ENCODE results near the gene AXIN1. TPM values are rescaled to one million over a fixed set of nuclear protein-coding genes. Genes with fewer than 3 reads are reported as not detected.
"Not testable (repeated sequence)": the region's sequence is repeated elsewhere in the genome, so short reads cannot be mapped to it uniquely, and the experiment has no call there.

AXIN1 gene
- polyA plus RNA-seq, 4 donors: 24.5 to 33.6 (median 27.6) TPM

DNA sequence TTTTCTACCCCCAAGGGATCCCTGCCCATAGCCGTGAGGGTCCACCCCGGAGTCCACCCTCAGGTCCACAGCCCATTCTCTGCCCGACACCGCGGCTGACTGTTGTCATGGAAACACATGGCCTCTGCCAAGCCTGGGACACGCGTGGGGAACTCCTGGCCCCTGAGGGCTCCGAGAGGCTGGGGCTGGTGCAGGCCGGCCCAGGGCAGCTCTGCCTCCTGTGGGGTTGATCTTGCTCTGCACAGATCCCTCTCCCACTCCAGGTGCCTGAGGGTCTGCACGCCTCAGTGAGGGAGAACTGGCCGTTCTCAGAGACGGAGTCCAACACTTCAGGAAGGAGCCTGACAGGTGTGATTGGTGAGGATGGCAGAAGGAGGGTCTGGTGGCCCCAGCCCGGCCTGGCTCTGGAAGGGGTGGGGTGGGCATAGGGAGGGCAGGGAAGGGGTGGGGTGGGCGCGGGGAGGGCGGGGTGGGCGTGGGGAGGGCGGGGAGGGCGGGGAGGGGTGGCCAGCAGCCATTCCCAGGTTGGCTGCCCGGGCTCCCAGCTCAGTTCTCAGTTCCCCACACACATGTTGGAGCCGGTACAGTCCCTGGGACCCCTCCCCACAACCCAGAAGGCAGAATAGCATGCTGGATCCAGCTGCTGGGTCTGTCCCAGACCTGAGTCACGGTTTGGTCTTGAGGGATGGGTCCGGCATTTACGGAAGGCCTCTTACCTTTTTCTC is 11.4 kb upstream of the AXIN1 start:
- WGBS, 3 donors: 19 to 38% (median 33%) methylated on average over 18 to 23 of the region's 24 CpGs
- FAIRE-seq: no peak
- H3K27ac ChIP-seq (ENCODE audit: low read depth in 1 of 3, low read length in 2 of 3): no peak overlapping the region
- H3K9me3 ChIP-seq (ENCODE audit: control insufficient read depth in 2 of 2, insufficient read depth in 1 of 2, low read depth in 1 of 2, low read length in 1 of 2): no peaks in the 10 kb centered on the region
- peaks cover 0 to 10% (median 0%) of the 10 kb centered on the region in 3 donors for H3K27me3 ChIP-seq (ENCODE audit: control insufficient read depth in 3 of 3, insufficient read depth in 3 of 3, low read length in 3 of 3)
- no peak overlapping the region for H3K4me3 ChIP-seq (ENCODE audit: low read depth in 1 of 3, low read length in 3 of 3)
- H3K4me1 ChIP-seq (ENCODE audit: control insufficient read depth in 3 of 3, insufficient read depth in 2 of 3, low read depth in 1 of 3, low read length in 2 of 3): peaks cover 0 to 5% (median 0%) of the 10 kb centered on the region in 3 donors
- DNase-seq: no peak
- H3K36me3 ChIP-seq (ENCODE audit: control insufficient read depth in 3 of 3, insufficient read depth in 2 of 3, low read depth in 1 of 3, low read length in 3 of 3): peaks cover 4 to 33% (median 6%) of the 10 kb centered on the region in 3 donors

DNA sequence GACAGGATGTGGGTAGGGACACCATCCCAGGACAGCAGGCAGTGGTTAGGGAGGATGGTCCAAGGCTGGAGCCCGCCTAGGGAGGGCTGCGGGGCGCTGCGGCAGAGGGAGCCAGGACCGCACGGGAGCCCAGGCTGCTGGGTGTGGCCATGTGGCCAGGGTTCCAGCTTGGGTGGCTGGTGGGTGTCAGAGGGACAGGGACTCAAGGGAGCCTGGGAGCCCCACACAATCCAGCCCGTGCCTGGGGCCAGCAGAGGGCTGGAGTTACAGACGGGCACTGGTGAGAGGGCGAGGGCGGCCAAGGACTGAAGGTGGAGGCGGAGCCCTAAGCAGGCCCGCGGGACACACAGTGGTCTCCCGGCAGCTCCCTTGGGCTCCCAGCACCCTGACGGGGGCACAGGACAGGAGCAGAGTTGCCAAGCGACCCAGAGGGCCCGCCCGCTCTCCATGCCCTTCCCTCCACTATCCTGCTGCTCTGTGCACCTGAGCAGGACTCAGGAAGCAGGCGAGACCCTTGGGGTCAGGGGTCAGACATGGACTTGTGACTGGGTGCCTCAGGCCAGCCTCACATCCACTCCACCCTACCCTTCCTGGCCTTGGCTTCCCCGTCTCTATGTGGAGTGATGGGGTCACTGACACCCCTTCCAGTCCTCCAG is 10.7 kb upstream of the AXIN1 start:
- H3K4me1 ChIP-seq (ENCODE audit: control insufficient read depth in 3 of 3, insufficient read depth in 2 of 3, low read depth in 1 of 3, low read length in 2 of 3): peaks cover 0 to 6% (median 0%) of the 10 kb centered on the region in 3 donors
- H3K4me3 ChIP-seq (ENCODE audit: low read depth in 1 of 3, low read length in 3 of 3): no peak overlapping the region
- peaks cover 0 to 26% (median 6%) of the 10 kb centered on the region in 3 donors for H3K36me3 ChIP-seq (ENCODE audit: control insufficient read depth in 3 of 3, insufficient read depth in 2 of 3, low read depth in 1 of 3, low read length in 3 of 3)
- no peaks in the 10 kb centered on the region for H3K9me3 ChIP-seq (ENCODE audit: control insufficient read depth in 2 of 2, insufficient read depth in 1 of 2, low read depth in 1 of 2, low read length in 1 of 2)
- H3K27me3 ChIP-seq (ENCODE audit: control insufficient read depth in 3 of 3, insufficient read depth in 3 of 3, low read length in 3 of 3): peaks cover 0 to 10% (median 0%) of the 10 kb centered on the region in 3 donors
- 31 to 57% (median 41%) methylated on average over 19 to 20 of the region's 20 CpGs for WGBS, 3 donors
- no peak overlapping the region for H3K27ac ChIP-seq (ENCODE audit: low read depth in 1 of 3, low read length in 2 of 3)
- no peak for FAIRE-seq
- DNase-seq: no peak

DNA sequence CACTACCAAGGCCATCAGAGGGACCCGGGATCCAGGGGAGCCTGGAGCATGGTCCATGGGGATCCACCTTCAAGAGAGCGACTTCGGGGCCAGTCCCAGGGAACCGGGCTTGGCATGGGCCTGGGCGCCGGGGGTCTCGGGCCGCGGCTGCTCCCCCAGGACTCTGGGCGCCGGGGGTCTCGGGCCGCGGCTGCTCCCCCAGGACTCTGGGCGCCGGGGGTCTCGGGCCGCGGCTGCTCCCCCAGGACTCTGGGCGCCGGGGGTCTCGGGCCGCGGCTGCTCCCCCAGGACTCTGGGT is 10.1 kb upstream of the AXIN1 start:
- FAIRE-seq; H3K27ac ChIP-seq (ENCODE audit: low read depth in 1 of 3, low read length in 2 of 3); H3K27me3 ChIP-seq (ENCODE audit: control insufficient read depth in 3 of 3, insufficient read depth in 3 of 3, low read length in 3 of 3); H3K4me3 ChIP-seq (ENCODE audit: low read depth in 1 of 3, low read length in 3 of 3); H3K4me1 ChIP-seq (ENCODE audit: control insufficient read depth in 3 of 3, insufficient read depth in 2 of 3, low read depth in 1 of 3, low read length in 2 of 3); H3K9me3 ChIP-seq (ENCODE audit: control insufficient read depth in 2 of 2, insufficient read depth in 1 of 2, low read depth in 1 of 2, low read length in 1 of 2); DNase-seq: not testable (repeated sequence)
- peaks cover 0 to 20% (median 1%) of the 10 kb centered on the region in 3 donors for H3K36me3 ChIP-seq (ENCODE audit: control insufficient read depth in 3 of 3, insufficient read depth in 2 of 3, low read depth in 1 of 3, low read length in 3 of 3)
- 68 to 90% (median 70%) methylated on average over 4 to 24 of the region's 24 CpGs for WGBS, 3 donors

DNA sequence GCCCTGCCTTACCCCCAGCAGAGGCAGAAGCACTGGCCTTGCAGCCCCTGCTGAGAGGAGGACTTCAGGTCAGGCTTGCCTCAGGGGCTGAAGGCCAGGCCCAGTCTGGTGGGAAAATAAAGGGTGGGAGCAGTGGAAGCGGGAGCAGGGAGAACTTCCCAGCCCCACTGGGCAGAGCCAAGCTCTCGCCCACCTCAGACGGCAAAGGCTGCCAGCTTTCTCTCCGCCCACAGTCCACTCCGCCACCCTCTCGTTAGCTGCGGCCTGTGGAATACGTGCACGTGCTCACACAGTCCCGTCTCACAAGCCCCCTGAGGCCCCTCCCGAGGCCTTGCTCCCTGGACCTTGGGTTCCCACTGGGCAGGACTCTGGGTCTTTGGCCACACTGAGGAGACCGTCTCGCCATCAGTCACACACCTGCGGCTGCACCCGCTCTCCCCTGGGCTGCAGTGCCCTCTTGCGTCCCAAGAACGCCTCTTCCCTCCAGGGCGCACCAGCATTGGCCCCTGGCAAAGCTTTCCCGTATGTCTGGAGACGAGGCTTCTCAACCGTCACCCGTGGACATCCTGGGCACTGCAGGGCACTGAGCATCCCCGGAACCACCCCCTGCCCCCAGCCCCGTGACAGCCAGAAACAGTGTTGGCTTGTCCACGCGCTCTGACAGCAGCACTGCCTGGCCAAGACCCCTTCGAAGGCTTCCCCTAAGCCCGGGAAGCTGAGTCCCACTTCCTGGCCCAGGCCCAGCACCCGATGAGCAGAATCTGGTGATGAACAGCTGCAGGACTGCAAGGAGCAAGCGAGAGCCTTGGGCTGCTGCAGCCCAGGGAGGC is 9.6 kb upstream of the AXIN1 start:
- Histone ChIP-seq H3K36me3 (ENCODE audit: control insufficient read depth in 3 of 3, insufficient read depth in 2 of 3, low read depth in 1 of 3, low read length in 3 of 3) (peaks cover 0 to 14% (median 0%) of the 10 kb centered on the region in 3 donors), H3K27me3 (ENCODE audit: control insufficient read depth in 3 of 3, insufficient read depth in 3 of 3, low read length in 3 of 3) (peaks cover 0 to 10% (median 0%) of the 10 kb centered on the region in 3 donors), H3K4me1 (ENCODE audit: control insufficient read depth in 3 of 3, insufficient read depth in 2 of 3, low read depth in 1 of 3, low read length in 2 of 3) (peaks cover 0 to 6% (median 0%) of the 10 kb centered on the region in 3 donors), H3K4me3 (ENCODE audit: low read depth in 1 of 3, low read length in 3 of 3) (no peak overlapping the region), H3K27ac (ENCODE audit: low read depth in 1 of 3, low read length in 2 of 3) (no peak overlapping the region), H3K9me3 (ENCODE audit: control insufficient read depth in 2 of 2, insufficient read depth in 1 of 2, low read depth in 1 of 2, low read length in 1 of 2) (no peaks in the 10 kb centered on the region)
- FAIRE-seq (no peak), DNase-seq (peak; percentile 80 to 84)
- 12 to 32% (median 27%) methylated on average over 26 to 30 of the region's 30 CpGs for WGBS, 3 donors

DNA sequence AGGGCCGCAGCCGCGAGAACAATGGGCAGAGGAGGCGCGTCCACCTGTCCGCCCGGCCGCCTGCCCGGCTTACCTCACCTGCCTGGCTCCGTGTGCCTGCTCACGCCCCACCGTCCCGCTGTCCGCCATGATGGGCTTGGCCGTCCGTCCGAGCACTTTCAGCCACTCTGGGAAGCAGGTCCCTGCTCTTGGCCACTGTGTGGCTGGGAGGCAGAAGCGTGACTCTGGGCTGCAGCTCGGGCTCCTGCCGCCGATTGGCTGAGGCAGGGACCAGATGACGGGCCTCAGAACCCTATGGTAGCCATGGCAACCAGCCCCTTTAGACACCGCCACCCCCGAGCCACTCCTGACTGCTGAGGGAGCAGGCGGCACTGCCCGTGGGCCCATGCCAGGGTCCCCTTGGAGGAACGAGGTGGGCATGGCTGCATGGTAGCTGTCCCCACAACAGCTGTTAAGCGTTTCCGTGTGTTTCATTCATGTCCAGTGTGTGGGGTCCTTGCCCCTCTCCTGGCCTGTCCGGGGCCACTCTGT is 8.9 kb upstream of the AXIN1 start:
- DNase-seq (no peak), FAIRE-seq (no peak)
- Histone ChIP-seq H3K27ac (ENCODE audit: low read depth in 1 of 3, low read length in 2 of 3) (no peak overlapping the region), H3K27me3 (ENCODE audit: control insufficient read depth in 3 of 3, insufficient read depth in 3 of 3, low read length in 3 of 3) (peaks cover 0 to 10% (median 0%) of the 10 kb centered on the region in 3 donors), H3K36me3 (ENCODE audit: control insufficient read depth in 3 of 3, insufficient read depth in 2 of 3, low read depth in 1 of 3, low read length in 3 of 3) (peaks cover 0 to 8% (median 0%) of the 10 kb centered on the region in 3 donors), H3K4me1 (ENCODE audit: control insufficient read depth in 3 of 3, insufficient read depth in 2 of 3, low read depth in 1 of 3, low read length in 2 of 3) (peaks cover 0 to 6% (median 0%) of the 10 kb centered on the region in 3 donors), H3K9me3 (ENCODE audit: control insufficient read depth in 2 of 2, insufficient read depth in 1 of 2, low read depth in 1 of 2, low read length in 1 of 2) (no peaks in the 10 kb centered on the region), H3K4me3 (ENCODE audit: low read depth in 1 of 3, low read length in 3 of 3) (no peak overlapping the region)
- 78 to 89% (median 88%) methylated on average over 24 to 30 of the region's 30 CpGs for WGBS, 3 donors

DNA sequence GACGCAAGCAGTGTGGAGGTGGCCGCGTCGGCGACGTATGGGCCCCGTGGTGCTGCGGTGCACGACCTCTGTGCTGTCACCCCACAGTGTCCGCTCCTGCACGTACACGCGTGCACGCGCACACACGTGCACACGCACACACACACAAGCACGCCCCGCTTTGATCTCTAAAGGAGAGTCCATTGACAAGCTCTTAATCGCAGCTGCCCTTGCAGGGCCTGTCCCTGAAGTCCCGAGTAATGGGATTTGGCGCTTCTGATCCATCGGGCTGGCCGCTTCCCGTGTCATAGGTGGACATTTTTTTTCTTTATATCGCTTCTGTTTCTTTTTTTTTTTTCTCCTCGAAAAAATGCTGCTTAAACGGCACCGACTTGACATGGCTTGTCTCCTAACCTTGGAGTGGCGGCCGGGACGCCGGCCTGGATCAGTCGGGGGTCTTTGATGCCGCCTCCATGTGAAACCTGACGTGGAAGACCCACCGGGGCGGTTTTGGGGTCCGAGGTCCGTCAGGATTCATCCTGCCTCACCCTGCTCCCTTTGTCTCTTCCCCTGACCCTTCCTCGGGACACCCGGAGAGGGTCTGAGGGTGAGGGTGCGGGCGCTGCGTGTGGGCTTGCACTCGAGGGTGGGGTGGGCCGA is 8.3 kb upstream of the AXIN1 start:
- peaks cover 0 to 6% (median 0%) of the 10 kb centered on the region in 3 donors for H3K4me1 ChIP-seq (ENCODE audit: control insufficient read depth in 3 of 3, insufficient read depth in 2 of 3, low read depth in 1 of 3, low read length in 2 of 3)
- no peak for FAIRE-seq
- H3K9me3 ChIP-seq (ENCODE audit: control insufficient read depth in 2 of 2, insufficient read depth in 1 of 2, low read depth in 1 of 2, low read length in 1 of 2): no peaks in the 10 kb centered on the region
- no peak for DNase-seq
- H3K27me3 ChIP-seq (ENCODE audit: control insufficient read depth in 3 of 3, insufficient read depth in 3 of 3, low read length in 3 of 3): peaks cover 0 to 10% (median 0%) of the 10 kb centered on the region in 3 donors
- H3K27ac ChIP-seq (ENCODE audit: low read depth in 1 of 3, low read length in 2 of 3): no peak overlapping the region
- H3K36me3 ChIP-seq (ENCODE audit: control insufficient read depth in 3 of 3, insufficient read depth in 2 of 3, low read depth in 1 of 3, low read length in 3 of 3): peaks cover 0 to 2% (median 0%) of the 10 kb centered on the region in 3 donors
- 89 to 94% (median 91%) methylated on average over 47 of the region's 47 CpGs for WGBS, 3 donors
- H3K4me3 ChIP-seq (ENCODE audit: low read depth in 1 of 3, low read length in 3 of 3): no peak overlapping the region

DNA sequence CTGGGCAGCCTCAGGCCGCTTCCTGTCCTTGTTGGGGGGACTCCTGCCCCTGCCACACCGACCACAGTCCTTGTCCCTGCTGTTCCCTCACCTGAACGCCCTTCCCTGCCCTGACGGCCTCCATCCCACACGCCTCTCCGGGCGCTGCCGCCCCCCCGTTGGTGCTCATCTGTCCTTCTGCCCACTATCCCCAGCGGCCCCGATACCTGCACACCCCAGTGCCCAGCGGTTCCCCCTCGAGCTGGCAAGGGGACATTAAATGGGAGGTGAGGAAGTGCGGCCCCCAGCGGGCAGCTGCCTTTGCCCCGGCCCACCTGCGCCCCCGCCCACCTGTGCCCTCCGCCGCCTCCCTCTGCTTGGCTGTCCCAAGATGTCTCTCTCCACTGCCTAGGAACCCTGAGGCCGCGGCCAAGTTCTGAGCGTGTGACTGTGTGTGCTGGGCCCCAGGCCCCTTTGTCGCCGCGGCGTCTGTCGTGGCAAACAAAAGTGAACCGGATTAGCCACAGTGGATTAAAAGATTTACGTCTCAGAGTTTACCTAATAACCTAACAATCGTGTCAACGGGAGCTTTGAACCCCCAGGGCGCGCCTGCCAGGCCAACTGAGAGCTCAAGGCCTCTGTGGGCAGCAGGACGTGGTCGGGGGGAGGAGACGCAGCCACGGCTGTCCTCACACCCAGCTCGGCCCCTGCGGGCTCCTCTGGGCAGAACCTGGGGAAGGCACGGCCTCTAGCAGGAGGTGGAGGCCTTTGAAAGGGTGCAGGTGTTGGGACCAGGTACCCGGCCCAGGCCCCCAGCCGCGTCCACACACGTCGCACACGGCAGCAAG is 7.6 kb upstream of the AXIN1 start:
- Histone ChIP-seq H3K4me3 (ENCODE audit: low read depth in 1 of 3, low read length in 3 of 3) (no peak overlapping the region), H3K9me3 (ENCODE audit: control insufficient read depth in 2 of 2, insufficient read depth in 1 of 2, low read depth in 1 of 2, low read length in 1 of 2) (no peaks in the 10 kb centered on the region), H3K27me3 (ENCODE audit: control insufficient read depth in 3 of 3, insufficient read depth in 3 of 3, low read length in 3 of 3) (peaks cover 0 to 10% (median 0%) of the 10 kb centered on the region in 3 donors), H3K36me3 (ENCODE audit: control insufficient read depth in 3 of 3, insufficient read depth in 2 of 3, low read depth in 1 of 3, low read length in 3 of 3) (peaks cover 0 to 2% (median 0%) of the 10 kb centered on the region in 3 donors), H3K4me1 (ENCODE audit: control insufficient read depth in 3 of 3, insufficient read depth in 2 of 3, low read depth in 1 of 3, low read length in 2 of 3) (peaks cover 0 to 6% (median 0%) of the 10 kb centered on the region in 3 donors), H3K27ac (ENCODE audit: low read depth in 1 of 3, low read length in 2 of 3) (no peak overlapping the region)
- FAIRE-seq (no peak), DNase-seq (no peak)
- WGBS, 3 donors: 88 to 91% (median 89%) methylated on average over 42 to 47 of the region's 47 CpGs
